Peyer's patch (tissue), 4 donors: ENCODE results near the gene SIN3B. TPM values are rescaled to one million over a fixed set of nuclear protein-coding genes. Genes with fewer than 3 reads are reported as not detected.

Experiments used
- DNase-seq, 3 donors: peaks; one replicate each; pipeline ENCODE4 v3.0.0-alpha.2; 2017 to 2019
- H3K27ac ChIP-seq, 4 donors: fragments of 200-600 bp; sonication (generic); one replicate each; pipeline ENCODE4 v1.5.1; 2016 to 2019
- H3K27me3 ChIP-seq, 2 donors: fragments of 200-600 bp; sonication (generic); one replicate each; pipeline ENCODE4 v1.5.1; 2019
- H3K36me3 ChIP-seq, 3 donors: fragments of 200-600 bp; sonication (generic); one replicate each; pipeline ENCODE4 v1.5.1; 2016 to 2019
- H3K4me1 ChIP-seq, 4 donors: fragments of 200-600 bp; sonication (generic); one replicate each; pipeline ENCODE4 v1.5.1; 2016 to 2019
- H3K4me3 ChIP-seq, 4 donors: fragments of 200-600 bp; sonication (generic); 1 replicate in 3 of 4; 2 replicates in 1 of 4; pipeline ENCODE4 v1.5.1; 2016 to 2019; ENCODE audit warnings: mild to moderate bottlenecking in 1 of 4
- H3K9me3 ChIP-seq, 4 donors: fragments of 200-600 bp; sonication (generic); one replicate each; pipeline ENCODE4 v1.5.1; 2016 to 2019; ENCODE audit warnings: mild to moderate bottlenecking in 1 of 4
- CTCF ChIP-seq, 6 experiments: fragments of 450-650 bp in 4 of 6; fragments of 200-600 bp in 2 of 6; sonication (generic) in 1 of 6; IDR thresholded peaks; one replicate each; pipeline ENCODE4 v1.5.1; 2017 to 2019; ENCODE audit warnings: antibody characterized with exemption in 6 of 6, mild to moderate bottlenecking in 3 of 6, moderate library complexity in 1 of 6
- POLR2A ChIP-seq, 2 donors: fragments of 450-650 bp; IDR thresholded peaks; one replicate each; pipeline ENCODE4 v1.5.1; 2017; ENCODE audit warnings: antibody characterized with exemption in 2 of 2, mild to moderate bottlenecking in 2 of 2, moderate library complexity in 2 of 2
- total RNA-seq, 4 donors: library from RNA; depleted of rRNA; stranded (reverse); fragments of >200 nt; gene quantifications; one replicate each; pipeline ENCODE4 v1.1.0, GENCODE V29; 2016

SIN3B gene, protein sequence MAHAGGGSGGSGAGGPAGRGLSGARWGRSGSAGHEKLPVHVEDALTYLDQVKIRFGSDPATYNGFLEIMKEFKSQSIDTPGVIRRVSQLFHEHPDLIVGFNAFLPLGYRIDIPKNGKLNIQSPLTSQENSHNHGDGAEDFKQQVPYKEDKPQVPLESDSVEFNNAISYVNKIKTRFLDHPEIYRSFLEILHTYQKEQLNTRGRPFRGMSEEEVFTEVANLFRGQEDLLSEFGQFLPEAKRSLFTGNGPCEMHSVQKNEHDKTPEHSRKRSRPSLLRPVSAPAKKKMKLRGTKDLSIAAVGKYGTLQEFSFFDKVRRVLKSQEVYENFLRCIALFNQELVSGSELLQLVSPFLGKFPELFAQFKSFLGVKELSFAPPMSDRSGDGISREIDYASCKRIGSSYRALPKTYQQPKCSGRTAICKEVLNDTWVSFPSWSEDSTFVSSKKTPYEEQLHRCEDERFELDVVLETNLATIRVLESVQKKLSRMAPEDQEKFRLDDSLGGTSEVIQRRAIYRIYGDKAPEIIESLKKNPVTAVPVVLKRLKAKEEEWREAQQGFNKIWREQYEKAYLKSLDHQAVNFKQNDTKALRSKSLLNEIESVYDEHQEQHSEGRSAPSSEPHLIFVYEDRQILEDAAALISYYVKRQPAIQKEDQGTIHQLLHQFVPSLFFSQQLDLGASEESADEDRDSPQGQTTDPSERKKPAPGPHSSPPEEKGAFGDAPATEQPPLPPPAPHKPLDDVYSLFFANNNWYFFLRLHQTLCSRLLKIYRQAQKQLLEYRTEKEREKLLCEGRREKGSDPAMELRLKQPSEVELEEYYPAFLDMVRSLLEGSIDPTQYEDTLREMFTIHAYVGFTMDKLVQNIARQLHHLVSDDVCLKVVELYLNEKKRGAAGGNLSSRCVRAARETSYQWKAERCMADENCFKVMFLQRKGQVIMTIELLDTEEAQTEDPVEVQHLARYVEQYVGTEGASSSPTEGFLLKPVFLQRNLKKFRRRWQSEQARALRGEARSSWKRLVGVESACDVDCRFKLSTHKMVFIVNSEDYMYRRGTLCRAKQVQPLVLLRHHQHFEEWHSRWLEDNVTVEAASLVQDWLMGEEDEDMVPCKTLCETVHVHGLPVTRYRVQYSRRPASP
- total RNA-seq: 100 to 1,000 TPM in 1 of 4 donors, 10 to 100 TPM in 3; 32.4 to 459 (median 86.2) TPM

DNA sequence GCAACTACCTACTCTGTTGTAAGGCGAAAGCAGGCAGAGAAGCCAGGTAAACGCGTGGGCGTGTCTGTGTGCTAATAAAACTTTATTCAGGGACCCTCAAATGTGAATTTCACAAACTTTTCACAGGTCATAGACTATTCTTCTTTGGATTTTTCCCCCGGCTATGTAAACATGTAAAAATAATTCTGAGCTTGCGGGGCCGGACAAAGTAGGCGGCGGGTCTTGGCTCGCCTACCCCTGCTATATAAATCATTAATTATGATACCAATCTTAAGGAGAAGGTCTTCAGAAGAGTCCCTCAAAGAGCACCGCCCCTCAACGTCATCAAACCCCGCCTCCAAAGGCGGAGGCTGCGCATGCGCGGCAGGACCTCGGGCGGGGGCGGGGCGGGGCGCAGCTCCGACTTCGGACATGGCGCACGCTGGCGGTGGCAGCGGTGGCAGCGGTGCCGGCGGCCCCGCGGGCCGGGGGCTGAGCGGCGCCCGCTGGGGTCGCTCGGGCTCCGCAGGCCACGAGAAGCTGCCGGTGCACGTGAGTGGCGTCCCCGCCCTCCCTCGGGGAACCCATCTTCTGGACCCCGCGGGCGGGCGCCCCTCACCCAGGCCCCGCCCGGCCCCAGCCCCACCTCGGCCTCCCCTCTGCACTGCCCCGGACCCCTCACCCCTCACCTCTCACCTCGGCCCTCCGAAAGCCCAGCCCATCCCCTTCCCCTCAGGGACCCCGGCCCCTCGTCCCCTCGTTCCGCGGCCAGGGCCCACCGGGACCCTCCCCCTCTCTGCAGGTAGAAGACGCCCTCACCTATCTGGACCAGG is at the start of gene SIN3B:
TSS of gene SIN3B (plus strand) at position 389 of the 812 bp plus-strand sequence. CDS start at position 412, 23 bp downstream.
- peak; percentile 81 to 93 (median 93) for DNase-seq
- H3K27ac ChIP-seq: peak within 1 kb of the TSS; percentile 75 to 83 (median 80)

GRCh38 chr19:16779539-16780163 is 49.5 kb upstream of the SIN3B start:
- H3K4me1 ChIP-seq: no peaks in the 10 kb centered on the region
- no peaks in the 10 kb centered on the region for H3K36me3 ChIP-seq
- H3K4me3 ChIP-seq: no peak overlapping the region
- no peak for DNase-seq
- H3K9me3 ChIP-seq: no peaks in the 10 kb centered on the region
- H3K27me3 ChIP-seq: no peaks in the 10 kb centered on the region
- H3K27ac ChIP-seq: no peak overlapping the region
- TF ChIP-seq POLR2A (IDR thresholded peaks at IDR 0.05) (no peak), CTCF (IDR thresholded peaks at IDR 0.05) (no peak)

More for the DNA sequence above, at the start of gene SIN3B:
- Histone ChIP-seq H3K36me3 (peaks cover 0 to 30% (median 0%) of the 10 kb centered on the region in 3 donors), H3K4me1 (peaks cover 0 to 21% (median 6%) of the 10 kb centered on the region in 4 donors), H3K4me3 (peak within 1 kb of the TSS; percentile 86 to 98 (median 93)), H3K27me3 (no peaks in the 10 kb centered on the region), H3K9me3 (no peaks in the 10 kb centered on the region)
- no peak for TF ChIP-seq CTCF (IDR thresholded peaks at IDR 0.05)
- peak in 1 of 2 donors; percentile 61 for TF ChIP-seq POLR2A (IDR thresholded peaks at IDR 0.05)

- Histone ChIP-seq H3K27ac (no peak overlapping the region), H3K36me3 (no peaks in the 10 kb centered on the region), H3K4me1 (no peaks in the 10 kb centered on the region), H3K4me3 (no peak overlapping the region), H3K27me3 (no peaks in the 10 kb centered on the region), H3K9me3 (no peaks in the 10 kb centered on the region)
- TF ChIP-seq CTCF (IDR thresholded peaks at IDR 0.05) (no peak), POLR2A (IDR thresholded peaks at IDR 0.05) (no peak)
- DNase-seq: no peak
Observed at GRCh38 chr19:16782719-16783118, 46.5 kb upstream of the SIN3B start.

GRCh38 chr19:16788479-16788878 is 40.7 kb upstream of the SIN3B start:
- DNase-seq: no peak

More at GRCh38 chr19:16788479-16788878, 40.7 kb upstream of the SIN3B start:
- TF ChIP-seq POLR2A (IDR thresholded peaks at IDR 0.05): no peak
- no peak for TF ChIP-seq CTCF (IDR thresholded peaks at IDR 0.05)
- H3K4me1 ChIP-seq: no peaks in the 10 kb centered on the region
- H3K4me3 ChIP-seq: no peak overlapping the region
- H3K27ac ChIP-seq: no peak overlapping the region
- no peaks in the 10 kb centered on the region for H3K27me3 ChIP-seq
- H3K9me3 ChIP-seq: peaks cover 0 to 10% (median 2%) of the 10 kb centered on the region in 4 donors
- H3K36me3 ChIP-seq: no peaks in the 10 kb centered on the region
